K562 (cell line): ENCODE results near the gene ZNRD2. TPM values are rescaled to one million over a fixed set of nuclear protein-coding genes. Genes with fewer than 3 reads are reported as not detected.

Source experiments
- ATAC-seq: fragments of 200-7000 bp; cut with Tn5 transposase; 3 replicates; pipeline ENCODE4 v1.9.1; 2020; ENCODE audit warnings: moderate library complexity
- BruUV-seq: library from RNA; stranded (reverse); fragments of 400-500 nt; replicated peaks from 2 replicates; lab custom pipeline; 2021; lab: Mats Ljungman, UMichigan
- CTCF ChIA-PET: fragments of 300-600 bp; formaldehyde crosslinking; extraction: SDS; loops from one replicate; lab custom pipeline; 2021; ENCODE audit warnings: low intra/inter-chr PET ratio; lab: Yijun Ruan, JAX
- POLR2A ChIA-PET: fragments of 300-600, 350-650 bp; sonication (Branson Sonifier 250); formaldehyde crosslinking; extraction: SDS; loops from one replicate; lab custom pipeline; 2021; ENCODE audit warnings: antibody characterized with exemption, inconsistent platforms; lab: Yijun Ruan, JAX
- DNase-seq, 4 experiments: peaks; one replicate each; pipeline versions ENCODE4 v3.0.0 to v3.0.0-alpha.2; 2011 to 2018; ENCODE audit warnings: low spot score in 3 of 4, mixed read lengths in 3 of 4; ENCODE audit errors: extremely low read depth in 1 of 4
- FAIRE-seq: peaks from 2 replicates; lab custom pipeline; 2011; peaks lifted over from hg19 to GRCh38; lab: Jason Lieb, UNC
- H2AFZ ChIP-seq: 2 replicates; pipeline ENCODE4 v1.6.0; 2011; ENCODE audit warnings: low read depth, low read length, control low read depth, inconsistent platforms
- H3K27ac ChIP-seq: fragments of 200-600 bp; 3 replicates; pipeline ENCODE4 v1.8.0; 2011; ENCODE audit warnings: low read depth, mild to moderate bottlenecking, control low read depth, inconsistent platforms, low read length, moderate library complexity, mixed read lengths; ENCODE audit errors: extremely low read depth
- H3K27me3 ChIP-seq, 2 experiments: fragments of 300-600 bp in 1 of 2; 2 replicates in 1 of 2; 3 replicates in 1 of 2; pipeline versions ENCODE4 v1.6.0 to v1.8.0; 2011; ENCODE audit warnings: inconsistent platforms in 2 of 2, low read length in 2 of 2, mild to moderate bottlenecking in 1 of 2, mixed read lengths in 1 of 2, moderate library complexity in 1 of 2; ENCODE audit not compliant: control insufficient read depth in 2 of 2, insufficient read depth in 2 of 2
- H3K36me3 ChIP-seq: fragments of 300-600 bp; 3 replicates; pipeline ENCODE4 v1.8.0; 2011; ENCODE audit warnings: mild to moderate bottlenecking, low read length, inconsistent platforms; ENCODE audit not compliant: control insufficient read depth, insufficient read depth
- H3K4me1 ChIP-seq, 2 experiments: fragments of 200-600 bp in 1 of 2; replicated peaks in 1 of 2; 2 replicates in 1 of 2; 3 replicates in 1 of 2; pipeline versions ENCODE4 v1.5.1 to v1.8.0; 2011; ENCODE audit warnings: inconsistent platforms in 2 of 2, low read length in 2 of 2, mild to moderate bottlenecking in 1 of 2, mixed read lengths in 1 of 2, moderate library complexity in 1 of 2; ENCODE audit not compliant: control insufficient read depth in 2 of 2, insufficient read depth in 2 of 2
- H3K4me2 ChIP-seq: 2 replicates; pipeline ENCODE4 v1.6.1; 2011; ENCODE audit warnings: low read length, control low read depth, inconsistent platforms, mixed read lengths; ENCODE audit not compliant: insufficient read depth
- H3K4me3 ChIP-seq: fragments of 200-600 bp; sonication (generic), shearing (Covaris generic); 2 replicates; pipeline ENCODE4 v1.5.1; 2016; ENCODE audit warnings: control low read depth, inconsistent platforms
- H3K79me2 ChIP-seq: fragments of 200-600 bp; 3 replicates; pipeline ENCODE4 v1.8.0; 2011; ENCODE audit warnings: low read length, inconsistent platforms; ENCODE audit not compliant: control insufficient read depth, insufficient read depth
- H3K9ac ChIP-seq, 2 experiments: 2 replicates each; pipeline versions ENCODE4 v1.6.0 to v1.6.1; 2011; ENCODE audit warnings: low read depth in 2 of 2, low read length in 2 of 2, control low read depth in 1 of 2, inconsistent platforms in 1 of 2, mild to moderate bottlenecking in 1 of 2, mixed read lengths in 1 of 2; ENCODE audit not compliant: insufficient read depth in 1 of 2
- H3K9me1 ChIP-seq: one replicate; pipeline ENCODE4 v1.6.0; 2011; ENCODE audit warnings: inconsistent platforms, mild to moderate bottlenecking, low read length, moderate library complexity; ENCODE audit not compliant: control insufficient read depth, insufficient read depth
- H3K9me3 ChIP-seq: replicated peaks from 2 replicates; pipeline ENCODE4 v1.5.1; 2011; ENCODE audit warnings: low read depth, low read length, inconsistent platforms; ENCODE audit not compliant: control insufficient read depth, insufficient read depth
- H4K20me1 ChIP-seq: replicated peaks from 2 replicates; pipeline ENCODE4 v1.6.1; 2011; ENCODE audit warnings: low read length, inconsistent platforms, mixed read lengths; ENCODE audit not compliant: control insufficient read depth, insufficient read depth
- ARID2 ChIP-seq: fragments of 450-650 bp; IDR thresholded peaks from 2 replicates; pipeline ENCODE4 v1.6.1; 2017; ENCODE audit warnings: antibody characterized with exemption, mild to moderate bottlenecking
- ATF6 ChIP-seq: sonication (generic); formaldehyde crosslinking; IDR thresholded peaks from 2 replicates; pipeline ENCODE4 v1.4.0; 2020; ENCODE audit warnings: mild to moderate bottlenecking, missing genetic modification reagents
- ETV5 ChIP-seq: sonication (generic); formaldehyde crosslinking; IDR thresholded peaks from 2 replicates; pipeline ENCODE4 v1.4.0; 2020; ENCODE audit warnings: low read depth, mild to moderate bottlenecking, missing genetic modification reagents
- NR2C1 ChIP-seq, 2 experiments: fragments of 450-650 bp; IDR thresholded peaks; 2 replicates each; pipeline ENCODE4 v1.6.1; 2017; ENCODE audit warnings: mild to moderate bottlenecking in 2 of 2, antibody characterized with exemption in 1 of 2, inconsistent platforms in 1 of 2, missing compliant biosample characterization in 1 of 2, missing genetic modification characterization in 1 of 2
- POLR2H ChIP-seq: IDR thresholded peaks from 2 replicates; pipeline ENCODE4 v1.6.1; 2016; ENCODE audit warnings: missing genetic modification characterization, low read depth, mild to moderate bottlenecking, control low read depth, missing compliant biosample characterization, moderate library complexity
- VEZF1 ChIP-seq: fragments of 200-800 bp; sonication (Bioruptor generic); IDR thresholded peaks from 2 replicates; pipeline ENCODE4 v1.6.1; 2017; ENCODE audit warnings: missing genetic modification characterization, missing compliant biosample characterization
- ZBTB2 ChIP-seq: fragments of 450-650 bp; IDR thresholded peaks from 2 replicates; pipeline ENCODE4 v1.6.1; 2016; ENCODE audit warnings: antibody characterized with exemption
- ZNF398 ChIP-seq: fragments of 250-450 bp; sonication (Bioruptor Pico); IDR thresholded peaks from 2 replicates; pipeline ENCODE4 v1.8.0; 2021; ENCODE audit warnings: moderate library complexity, mild to moderate bottlenecking, inconsistent platforms
- ZNF695 ChIP-seq: fragments of 450-650 bp; formaldehyde crosslinking; IDR thresholded peaks from 2 replicates; pipeline ENCODE4 v1.4.0; 2020; ENCODE audit warnings: mild to moderate bottlenecking, moderate library complexity
- WGBS: fragments of 100-300 bp; shearing (Covaris generic); methylation state at CpG from one replicate; pipeline ENCODE4 v1.1.6; 2016; ENCODE audit warnings: low coverage, mixed read lengths; ENCODE audit not compliant: insufficient coverage; ENCODE audit errors: missing lambda C conversion rate; 5-methylcytosine and 5-hydroxymethylcytosine counted together
- in situ Hi-C: fragments of 300-500 bp; cut with MboI; formaldehyde crosslinking; loops from 4 replicates; pipeline ENCODE4 v1.15.0; 2018; ENCODE audit warnings: inconsistent platforms, mixed read lengths
- intact Hi-C: fragments of 100-400 bp; cut with micrococcal nuclease; formaldehyde crosslinking; loops from 2 replicates; pipeline ENCODE4 v1.14.2; 2022
- polyA plus RNA-seq, 8 experiments: library from polyadenylated mRNA; depleted of rRNA in 4 of 8; stranded (reverse) in 5 of 8; unstranded in 3 of 8; fragments of >200 nt; fragmentation: Nextera tagmentation in 2 of 8; fragmentation: Illumina TruSeq in 1 of 8; extraction: Ambion mirVana in 2 of 8; extraction: Trizol in 1 of 8; gene quantifications; 2 replicates each; pipeline versions ENCODE4 v1.2.1 to v1.2.3, GENCODE V29; 2011 to 2014; ENCODE audit warnings: inconsistent platforms in 1 of 8, missing spikeins in 1 of 8
- total RNA-seq, 7 experiments: library from RNA; depleted of rRNA in 6 of 7; stranded (reverse); fragments of >200 nt in 6 of 7; fragmentation: Illumina TruSeq in 2 of 7; extraction: Trizol in 2 of 7; gene quantifications; 2 replicates each; pipeline versions ENCODE4 v1.2.1 to v1.2.3, GENCODE V29; 2011 to 2021; ENCODE audit warnings: low replicate concordance in 1 of 7

The ZNRD2 gene
- total and polyA plus RNA-seq, 9 of the 15 experiments (the other 6 are each of a cell fraction or from before 2014, with no cell fraction given): 13.4 to 129 (median 60.4) TPM

- H3K4me3 ChIP-seq: no peak overlapping the region
- no peak overlapping the region for H3K4me2 ChIP-seq
- H3K4me1 ChIP-seq: peaks cover 15 to 61% of the 10 kb centered on the region in 2 experiments
- peaks cover 40% of the 10 kb centered on the region; the same call in 2 of the 3 replicates for H3K36me3 ChIP-seq
- H3K79me2 ChIP-seq: no peaks in the 10 kb centered on the region; the same call in 2 of the 3 replicates
- DNase-seq (no peak), ATAC-seq (no peak), FAIRE-seq (no peak)
- H4K20me1 ChIP-seq: 0 out of 2 replicates have a peak, but pooled peaks cover 4% of the 10 kb centered on the region
- H3K27me3 ChIP-seq: no peaks in the 10 kb centered on the region
- H2AFZ ChIP-seq: no peak overlapping the region
- in situ Hi-C loops (no loop called here), intact Hi-C loops (no loop called here)
- peaks cover 4% of the 10 kb centered on the region for H3K9me1 ChIP-seq
- TF ChIP-seq ARID2 (no peak), ZNF398 (no peak), POLR2H (tag) (no peak), NR2C1 (IDR thresholded peaks at IDR 0.05) (no peak), NR2C1 (tag; IDR thresholded peaks at IDR 0.05) (no peak), ATF6 (CRISPR knock-in tag) (no peak), ZBTB2 (no peak), VEZF1 (CRISPR knock-in tag) (no peak), ETV5 (no peak), ZNF695 (no peak)
- H3K9me3 ChIP-seq: no peaks in the 10 kb centered on the region
- no TSS peak for BruUV-seq
- H3K27ac ChIP-seq: no peak overlapping the region
- ChIA-PET POLR2A (interaction anchor here (0.9 to 3.4 kb wide), 12 partner anchors 8 to 93 kb away, joined by 3 to 17 read pairs (median 6); partner anchors contain the start of genes EHBP1L1, MALAT1 and PCNX3), CTCF (interaction anchor here (0.5 kb wide), 1 partner anchor 226 kb away, joined by 3 read pairs; no protein-coding TSS in a partner anchor)
- H3K9ac ChIP-seq: no peak overlapping the region
- WGBS: 84% methylated on average over 17 of the region's 22 CpGs
Measured at GRCh38 chr11:65592858-65593517, 22.7 kb downstream of the ZNRD2 start.
